ENCODE data around the gene CUEDC1.

DNA sequence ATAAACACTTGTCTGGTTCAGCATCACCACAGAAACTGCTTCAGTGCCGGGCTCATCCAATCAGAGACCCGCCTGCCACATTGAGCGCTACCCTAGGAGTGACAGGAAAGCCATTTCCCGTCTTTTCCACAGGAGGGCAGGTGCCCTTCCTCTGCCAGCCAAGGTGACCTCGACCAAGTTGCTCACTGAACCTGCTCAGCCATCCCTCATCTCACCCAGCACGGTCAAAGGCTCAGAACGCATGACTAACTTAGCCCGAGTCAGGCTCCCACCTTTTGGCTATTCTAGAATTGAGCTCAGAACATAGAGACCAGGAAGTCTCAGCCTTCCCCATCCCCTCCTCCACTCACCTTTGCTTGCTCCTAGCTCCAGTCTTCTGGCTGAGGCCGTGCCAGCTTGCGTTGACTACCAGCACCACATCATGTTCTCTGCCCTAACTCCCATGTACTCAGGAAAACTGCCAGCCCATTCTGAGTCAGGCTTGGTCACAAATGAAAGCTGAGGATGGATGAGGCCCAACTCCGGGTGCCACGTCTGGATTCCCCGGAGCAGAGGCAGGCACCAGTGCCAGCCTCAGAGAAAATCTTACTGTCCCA is 121.0 kb downstream of the CUEDC1 start:
- TF ChIP-seq, protein P1, sequence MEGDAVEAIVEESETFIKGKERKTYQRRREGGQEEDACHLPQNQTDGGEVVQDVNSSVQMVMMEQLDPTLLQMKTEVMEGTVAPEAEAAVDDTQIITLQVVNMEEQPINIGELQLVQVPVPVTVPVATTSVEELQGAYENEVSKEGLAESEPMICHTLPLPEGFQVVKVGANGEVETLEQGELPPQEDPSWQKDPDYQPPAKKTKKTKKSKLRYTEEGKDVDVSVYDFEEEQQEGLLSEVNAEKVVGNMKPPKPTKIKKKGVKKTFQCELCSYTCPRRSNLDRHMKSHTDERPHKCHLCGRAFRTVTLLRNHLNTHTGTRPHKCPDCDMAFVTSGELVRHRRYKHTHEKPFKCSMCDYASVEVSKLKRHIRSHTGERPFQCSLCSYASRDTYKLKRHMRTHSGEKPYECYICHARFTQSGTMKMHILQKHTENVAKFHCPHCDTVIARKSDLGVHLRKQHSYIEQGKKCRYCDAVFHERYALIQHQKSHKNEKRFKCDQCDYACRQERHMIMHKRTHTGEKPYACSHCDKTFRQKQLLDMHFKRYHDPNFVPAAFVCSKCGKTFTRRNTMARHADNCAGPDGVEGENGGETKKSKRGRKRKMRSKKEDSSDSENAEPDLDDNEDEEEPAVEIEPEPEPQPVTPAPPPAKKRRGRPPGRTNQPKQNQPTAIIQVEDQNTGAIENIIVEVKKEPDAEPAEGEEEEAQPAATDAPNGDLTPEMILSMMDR (IDR thresholded peaks at IDR 0.05; ENCODE audit: low read depth, low read length), result no peak
- no peak for TF ChIP-seq EZH2phosphoT487 (IDR thresholded peaks at IDR 0.05; ENCODE audit: low read depth)

All from OCI-LY3 (cell line).